Thymus (tissue), 11 donors: ENCODE data around the gene GLRA3. TPM values are rescaled to one million over a fixed set of nuclear protein-coding genes. Genes with fewer than 3 reads are reported as not detected.

ENCODE experiments used
- DNase-seq, 9 donors: peaks; one replicate each; pipeline ENCODE4 v3.0.0-alpha.2; 2013; ENCODE audit warnings: low spot score in 9 of 9, low read depth in 6 of 9, missing footprints in 1 of 9
- H3K27ac ChIP-seq, 2 donors: one replicate each; pipeline ENCODE4 v1.5.1; 2013; ENCODE audit warnings: control low read depth in 1 of 2, low read depth in 1 of 2, low read length in 1 of 2, mild to moderate bottlenecking in 1 of 2, moderate library complexity in 1 of 2
- H3K27me3 ChIP-seq, 2 donors: one replicate each; pipeline ENCODE4 v1.5.1; 2013; ENCODE audit warnings: low read length in 1 of 2; ENCODE audit not compliant: control insufficient read depth in 2 of 2, insufficient read depth in 1 of 2
- H3K36me3 ChIP-seq, 2 donors: one replicate each; pipeline ENCODE4 v1.5.1; 2013; ENCODE audit warnings: low read length in 1 of 2, mild to moderate bottlenecking in 1 of 2, moderate library complexity in 1 of 2; ENCODE audit not compliant: control insufficient read depth in 2 of 2, insufficient read depth in 2 of 2
- H3K4me1 ChIP-seq, 2 donors: one replicate each; pipeline ENCODE4 v1.5.1; 2013; ENCODE audit warnings: low read length in 2 of 2; ENCODE audit not compliant: control insufficient read depth in 2 of 2, insufficient read depth in 2 of 2
- H3K4me3 ChIP-seq, 2 donors: one replicate each; pipeline ENCODE4 v1.5.1; 2013; ENCODE audit warnings: low read length in 2 of 2, control low read depth in 1 of 2, mild to moderate bottlenecking in 1 of 2
- H3K9me3 ChIP-seq, 2 donors: one replicate each; pipeline ENCODE4 v1.5.1; 2013; ENCODE audit warnings: low read length in 1 of 2, mild to moderate bottlenecking in 1 of 2; ENCODE audit not compliant: control insufficient read depth in 2 of 2, insufficient read depth in 1 of 2
- WGBS: extraction: QIAGEN DNeasy Blood & Tissue Kit; methylation state at CpG from one replicate; pipeline ENCODE4 v1.1.7; 2013; 5-methylcytosine and 5-hydroxymethylcytosine counted together
- polyA plus RNA-seq: library from polyadenylated mRNA; stranded (reverse); fragments of 200-250 nt; gene quantifications from one replicate; pipeline ENCODE4 v1.2.3, GENCODE V29; 2013
- total RNA-seq: library from RNA; stranded (reverse); fragments of 120-200 nt; gene quantifications from one replicate; pipeline ENCODE4 v1.2.4, GENCODE V29; 2013
- donor health status: healthy.

Gene GLRA3
- total and polyA plus RNA-seq, 2 donors, result 0.05 TPM

GRCh38 chr4:174591243-174592021 lies 237.6 kb downstream of the GLRA3 start:
- peak in 1 of 9 donors; percentile 35 for DNase-seq
- H3K9me3 ChIP-seq, result no peaks in the 10 kb centered on the region
- H3K27me3 ChIP-seq, result no peaks in the 10 kb centered on the region
- 38% methylated on average over 5 of the region's 5 CpGs for WGBS
- H3K4me1 ChIP-seq, result no peaks in the 10 kb centered on the region
- H3K27ac ChIP-seq, result no peak overlapping the region
- no peaks in the 10 kb centered on the region for H3K36me3 ChIP-seq
- H3K4me3 ChIP-seq, result no peak overlapping the region

- Histone ChIP-seq H3K36me3 (no peaks in the 10 kb centered on the region), H3K27ac (no peak overlapping the region), H3K27me3 (no peaks in the 10 kb centered on the region), H3K9me3 (no peaks in the 10 kb centered on the region), H3K4me1 (no peaks in the 10 kb centered on the region), H3K4me3 (no peak overlapping the region)
- WGBS, result 91% methylated on average over 1 of the region's 1 CpG
- DNase-seq, result no peak
Measured at GRCh38 chr4:174590336-174590735, 238.7 kb downstream of the GLRA3 start.

Other genes with a start within 250 kb of the GLRA3 start
- gene ADAM29, start 89.1 kb upstream of the GLRA3 start, total RNA-seq, result not detected
- gene ADAM29, start 89.1 kb upstream of the GLRA3 start, polyA plus RNA-seq, result 0.05 TPM